Measurements from ENCODE around the gene COG7.

DNA sequence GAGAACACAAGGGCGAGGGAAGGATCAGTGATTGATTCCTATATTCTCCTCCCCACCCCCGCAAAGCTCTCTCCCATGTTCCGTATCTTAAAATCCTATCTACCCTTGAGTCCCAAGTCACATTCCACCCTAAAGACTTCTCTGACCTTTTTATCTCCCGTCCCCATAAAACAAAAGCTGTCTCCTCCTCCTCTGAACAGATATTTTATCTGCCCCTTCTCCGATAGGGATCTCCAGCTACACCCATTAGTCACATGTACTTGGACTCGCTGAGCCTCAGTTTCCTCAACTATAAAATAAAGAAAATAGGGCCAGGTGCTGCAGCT, 44.5 kb upstream of the COG7 start:
- TF ChIP-seq, protein P1, sequence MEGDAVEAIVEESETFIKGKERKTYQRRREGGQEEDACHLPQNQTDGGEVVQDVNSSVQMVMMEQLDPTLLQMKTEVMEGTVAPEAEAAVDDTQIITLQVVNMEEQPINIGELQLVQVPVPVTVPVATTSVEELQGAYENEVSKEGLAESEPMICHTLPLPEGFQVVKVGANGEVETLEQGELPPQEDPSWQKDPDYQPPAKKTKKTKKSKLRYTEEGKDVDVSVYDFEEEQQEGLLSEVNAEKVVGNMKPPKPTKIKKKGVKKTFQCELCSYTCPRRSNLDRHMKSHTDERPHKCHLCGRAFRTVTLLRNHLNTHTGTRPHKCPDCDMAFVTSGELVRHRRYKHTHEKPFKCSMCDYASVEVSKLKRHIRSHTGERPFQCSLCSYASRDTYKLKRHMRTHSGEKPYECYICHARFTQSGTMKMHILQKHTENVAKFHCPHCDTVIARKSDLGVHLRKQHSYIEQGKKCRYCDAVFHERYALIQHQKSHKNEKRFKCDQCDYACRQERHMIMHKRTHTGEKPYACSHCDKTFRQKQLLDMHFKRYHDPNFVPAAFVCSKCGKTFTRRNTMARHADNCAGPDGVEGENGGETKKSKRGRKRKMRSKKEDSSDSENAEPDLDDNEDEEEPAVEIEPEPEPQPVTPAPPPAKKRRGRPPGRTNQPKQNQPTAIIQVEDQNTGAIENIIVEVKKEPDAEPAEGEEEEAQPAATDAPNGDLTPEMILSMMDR (IDR thresholded peaks at IDR 0.05): no peak
- TF ChIP-seq POLR2A (IDR thresholded peaks at IDR 0.05): no peak

Measured in body of pancreas (tissue), 4 donors.